AG04450 (cell line): ENCODE data around the gene SLC30A7. TPM values are rescaled to one million over a fixed set of nuclear protein-coding genes. Genes with fewer than 3 reads are reported as not detected.

Experiments
- CTCF ChIA-PET: fragments of 300-600, 350-600 bp; formaldehyde crosslinking; extraction: SDS; loops from one replicate; lab custom pipeline; 2022; ENCODE audit warnings: antibody characterized with exemption, inconsistent platforms; lab: Charles Lee
- POLR2A ChIA-PET: fragments of 350-600 bp; formaldehyde crosslinking; extraction: SDS; loops from one replicate; lab custom pipeline; 2021; ENCODE audit warnings: antibody characterized with exemption, inconsistent platforms; lab: Yijun Ruan, JAX
- DNase-seq: peaks from one replicate; pipeline ENCODE4 v3.0.0-alpha.2; 2011; ENCODE audit warnings: low read depth, low spot score
- H3K27ac ChIP-seq: one replicate; pipeline ENCODE4 v1.5.1; 2012; ENCODE audit warnings: low read depth, low read length, control low read depth
- H3K27me3 ChIP-seq: one replicate; pipeline ENCODE4 v1.6.0; 2012; ENCODE audit warnings: low read length; ENCODE audit not compliant: control insufficient read depth, insufficient read depth
- H3K4me3 ChIP-seq: 2 replicates; pipeline ENCODE4 v1.5.1; 2011; ENCODE audit warnings: mild to moderate bottlenecking, low read depth, low read length, control low read depth
- H3K9me3 ChIP-seq: 2 replicates; pipeline ENCODE4 v1.5.1; 2012; ENCODE audit warnings: low read length; ENCODE audit not compliant: control insufficient read depth, insufficient read depth
- polyA plus RNA-seq: library from polyadenylated mRNA; depleted of rRNA; stranded (reverse); fragments of >200 nt; gene quantifications from 2 replicates; pipeline ENCODE4 v1.2.3, GENCODE V29; 2011
- TF ChIP-seq, protein P1 (sequence below): IDR thresholded peaks from 2 replicates; pipeline ENCODE4 v1.5.1; 2011; ENCODE audit warnings: low read depth, low read length, control low read depth, inconsistent platforms

SLC30A7 gene
- polyA plus RNA-seq, 1 experiment, result 15.1 TPM

- ChIA-PET CTCF (interaction anchor here (0.9 to 2.5 kb wide), 3 partner anchors 250 to 300 kb away, joined by 3 to 14 read pairs (median 8); no protein-coding TSS in a partner anchor), POLR2A (interaction anchor here (0.7 to 1.7 kb wide), 4 partner anchors 10 to 250 kb away, joined by 3 to 8 read pairs (median 3); no protein-coding TSS in a partner anchor)
- peak; percentile 67 for DNase-seq
- H3K27ac ChIP-seq, result peak overlapping the region; percentile 60
- no peaks in the 10 kb centered on the region for H3K27me3 ChIP-seq
- H3K4me3 ChIP-seq, result no peak overlapping the region
- TF ChIP-seq, protein P1, sequence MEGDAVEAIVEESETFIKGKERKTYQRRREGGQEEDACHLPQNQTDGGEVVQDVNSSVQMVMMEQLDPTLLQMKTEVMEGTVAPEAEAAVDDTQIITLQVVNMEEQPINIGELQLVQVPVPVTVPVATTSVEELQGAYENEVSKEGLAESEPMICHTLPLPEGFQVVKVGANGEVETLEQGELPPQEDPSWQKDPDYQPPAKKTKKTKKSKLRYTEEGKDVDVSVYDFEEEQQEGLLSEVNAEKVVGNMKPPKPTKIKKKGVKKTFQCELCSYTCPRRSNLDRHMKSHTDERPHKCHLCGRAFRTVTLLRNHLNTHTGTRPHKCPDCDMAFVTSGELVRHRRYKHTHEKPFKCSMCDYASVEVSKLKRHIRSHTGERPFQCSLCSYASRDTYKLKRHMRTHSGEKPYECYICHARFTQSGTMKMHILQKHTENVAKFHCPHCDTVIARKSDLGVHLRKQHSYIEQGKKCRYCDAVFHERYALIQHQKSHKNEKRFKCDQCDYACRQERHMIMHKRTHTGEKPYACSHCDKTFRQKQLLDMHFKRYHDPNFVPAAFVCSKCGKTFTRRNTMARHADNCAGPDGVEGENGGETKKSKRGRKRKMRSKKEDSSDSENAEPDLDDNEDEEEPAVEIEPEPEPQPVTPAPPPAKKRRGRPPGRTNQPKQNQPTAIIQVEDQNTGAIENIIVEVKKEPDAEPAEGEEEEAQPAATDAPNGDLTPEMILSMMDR, result no peak
- no peaks in the 10 kb centered on the region for H3K9me3 ChIP-seq
These were observed 92.2 kb downstream of the SLC30A7 start for GRCh38 chr1:100988121-100988520.

GRCh38 chr1:100989306-100990077, 93.6 kb downstream of the SLC30A7 start:
- CTCF ChIA-PET, result interaction anchor here (1.5 to 2.5 kb wide), 2 partner anchors 249 to 299 kb away, joined by 8 to 14 read pairs; no protein-coding TSS in a partner anchor
- Histone ChIP-seq H3K27ac (peak overlapping the region; percentile 59), H3K9me3 (no peaks in the 10 kb centered on the region), H3K4me3 (no peak overlapping the region), H3K27me3 (no peaks in the 10 kb centered on the region)
- TF ChIP-seq, protein P1, result no peak
- POLR2A ChIA-PET, result interaction anchor here (0.6 to 1.7 kb wide), 3 partner anchors 16 to 249 kb away, joined by 3 to 8 read pairs (median 5); no protein-coding TSS in a partner anchor
- DNase-seq, result peak; percentile 79

DNA sequence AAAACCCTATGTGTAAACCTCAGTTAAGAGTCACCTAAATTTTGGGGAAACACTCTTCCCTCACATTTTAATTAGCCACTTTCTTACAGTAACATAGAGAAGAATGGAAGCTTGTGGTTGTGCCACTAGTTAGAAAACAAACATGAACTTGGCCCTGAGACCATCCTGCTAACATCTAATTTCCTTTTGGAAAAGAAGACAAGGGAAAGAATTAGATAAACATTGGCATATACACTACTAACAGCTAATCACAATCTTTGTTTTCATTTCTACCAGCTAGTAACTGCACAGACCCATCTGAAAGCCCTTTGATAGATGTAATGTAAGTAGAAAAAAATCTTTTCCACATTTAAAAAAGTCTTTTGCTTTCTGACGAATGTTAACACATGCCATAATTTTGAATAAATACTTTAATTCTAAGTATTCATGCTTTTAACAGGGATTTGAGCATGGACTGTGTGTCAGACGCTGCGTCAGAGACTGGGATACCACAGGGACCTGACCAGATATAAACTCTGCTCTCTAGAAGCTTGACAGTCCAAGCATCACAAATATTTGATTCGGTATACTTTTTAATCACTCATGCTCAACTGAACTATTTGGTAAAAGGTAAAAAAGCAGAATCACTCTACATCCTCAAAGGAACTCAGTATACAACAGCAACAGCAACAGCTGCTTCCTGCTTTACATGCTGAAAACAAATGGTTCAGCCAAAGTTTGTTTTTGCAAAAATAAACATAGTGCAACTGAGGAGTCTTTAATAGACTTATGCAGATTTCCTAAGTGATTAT, 99.5 kb downstream of the SLC30A7 start:
- ChIA-PET POLR2A (no interaction called here), CTCF (interaction anchor here (1.3 to 2.7 kb wide), 2 partner anchors 243 to 293 kb away, joined by 4 to 7 read pairs; no protein-coding TSS in a partner anchor)
- Histone ChIP-seq H3K4me3 (no peak overlapping the region), H3K27ac (no peak overlapping the region), H3K27me3 (no peaks in the 10 kb centered on the region), H3K9me3 (no peaks in the 10 kb centered on the region)
- no peak for DNase-seq
- TF ChIP-seq, protein P1, result no peak

DNA sequence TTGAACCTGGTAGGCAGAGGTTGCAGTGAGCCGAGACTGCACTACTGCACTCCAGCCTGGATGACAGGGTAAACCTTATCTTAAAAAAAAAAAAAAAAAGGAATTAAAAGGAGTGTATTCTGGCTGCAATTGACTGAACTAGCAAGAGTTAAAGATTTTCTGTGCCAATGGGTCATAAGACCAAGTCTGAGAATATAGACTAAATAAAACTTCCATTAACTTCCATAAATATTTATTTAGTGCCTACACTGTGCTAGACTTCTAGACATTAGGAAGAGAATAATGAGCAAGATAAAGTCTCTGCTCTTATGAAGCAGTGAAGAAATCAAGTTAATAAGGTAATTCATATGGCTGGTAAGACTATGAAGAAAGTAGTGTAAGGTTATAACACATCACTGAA, 102.5 kb downstream of the SLC30A7 start:
- DNase-seq, result no peak
- ChIA-PET CTCF (no interaction called here), POLR2A (no interaction called here)
- Histone ChIP-seq H3K4me3 (no peak overlapping the region), H3K27me3 (no peaks in the 10 kb centered on the region), H3K9me3 (no peaks in the 10 kb centered on the region), H3K27ac (no peak overlapping the region)
- TF ChIP-seq, protein P1, result no peak
